Activated T-helper 2 cell treated with anti-CD3 and anti-CD28 coated beads, Interferon-gamma antibody, Interleukin-2, Interleukin-4, amounts not matched to agents 10 μg/mL and 5 μg/mL and 100 μg/mL, durations not matched to agents 14 hours and 24 hours and 36 hours (primary cell): ENCODE results near the gene MAPKAP1. TPM values are rescaled to one million over a fixed set of nuclear protein-coding genes. Genes with fewer than 3 reads are reported as not detected.

Experiments used
- DNase-seq: peaks from one replicate; pipeline ENCODE4 v3.0.0; 2021; ENCODE audit warnings: low spot score
- H3K27ac Mint-ChIP-seq: one replicate; pipeline ENCODE4 v1.8.0; 2021; ENCODE audit warnings: mixed read lengths
- H3K27me3 Mint-ChIP-seq: one replicate; pipeline ENCODE4 v1.8.0; 2021; ENCODE audit warnings: low read depth, mixed read lengths
- H3K36me3 Mint-ChIP-seq: one replicate; pipeline ENCODE4 v1.8.0; 2021; ENCODE audit warnings: low read depth, mixed read lengths
- H3K4me1 Mint-ChIP-seq: one replicate; pipeline ENCODE4 v1.8.0; 2021; ENCODE audit warnings: low read depth, mixed read lengths
- H3K4me3 Mint-ChIP-seq: one replicate; pipeline ENCODE4 v1.8.0; 2021; ENCODE audit warnings: low read depth, mild to moderate bottlenecking, moderate library complexity, mixed read lengths
- H3K9me3 Mint-ChIP-seq: one replicate; pipeline ENCODE4 v1.8.0; 2021; ENCODE audit warnings: mixed read lengths
- intact Hi-C: fragments of 100-400 bp; cut with micrococcal nuclease; formaldehyde crosslinking; loops from one replicate; pipeline ENCODE4 v1.15.1; 2023
- total RNA-seq: library from RNA; stranded (reverse); gene quantifications from 2 replicates; pipeline ENCODE4 v1.2.3, GENCODE V29; 2022

Gene MAPKAP1
- total RNA-seq, 1 donor from 2014 or later: 83.8 TPM

- H3K36me3 Mint-ChIP-seq: peaks cover 12% of the 10 kb centered on the region
- H3K9me3 Mint-ChIP-seq: no peaks in the 10 kb centered on the region
- H3K4me1 Mint-ChIP-seq: peaks cover 6% of the 10 kb centered on the region
- no peak overlapping the region for H3K27ac Mint-ChIP-seq
- no peak for DNase-seq
- no peak overlapping the region for H3K4me3 Mint-ChIP-seq
- intact Hi-C loops: no loop called here
- H3K27me3 Mint-ChIP-seq: no peaks in the 10 kb centered on the region
These were observed 165.2 kb downstream of the MAPKAP1 start for GRCh38 chr9:125541840-125542243.

- H3K36me3 Mint-ChIP-seq: peaks cover 12% of the 10 kb centered on the region
- DNase-seq: no peak
- peaks cover 6% of the 10 kb centered on the region for H3K4me1 Mint-ChIP-seq
- intact Hi-C loops: no loop called here
- H3K4me3 Mint-ChIP-seq: no peak overlapping the region
- H3K27ac Mint-ChIP-seq: no peak overlapping the region
- H3K9me3 Mint-ChIP-seq: no peaks in the 10 kb centered on the region
- no peaks in the 10 kb centered on the region for H3K27me3 Mint-ChIP-seq
These were observed 166.5 kb downstream of the MAPKAP1 start for GRCh38 chr9:125540497-125540896.

GRCh38 chr9:125538092-125538473 lies 168.9 kb downstream of the MAPKAP1 start:
- H3K4me1 Mint-ChIP-seq: peaks cover 6% of the 10 kb centered on the region
- no peaks in the 10 kb centered on the region for H3K9me3 Mint-ChIP-seq
- no peak for DNase-seq
- H3K27ac Mint-ChIP-seq: no peak overlapping the region
- H3K4me3 Mint-ChIP-seq: no peak overlapping the region
- H3K36me3 Mint-ChIP-seq: peaks cover 12% of the 10 kb centered on the region
- intact Hi-C loops: no loop called here
- H3K27me3 Mint-ChIP-seq: no peaks in the 10 kb centered on the region

GRCh38 chr9:125537442-125538091 lies 169.4 kb downstream of the MAPKAP1 start:
- Mint-ChIP-seq H3K4me1 (peaks cover 6% of the 10 kb centered on the region), H3K4me3 (no peak overlapping the region), H3K9me3 (no peaks in the 10 kb centered on the region), H3K27me3 (no peaks in the 10 kb centered on the region), H3K36me3 (peaks cover 7% of the 10 kb centered on the region), H3K27ac (no peak overlapping the region)
- DNase-seq: no peak
- intact Hi-C loops: no loop called here

- peaks cover 6% of the 10 kb centered on the region for H3K4me1 Mint-ChIP-seq
- no peak overlapping the region for H3K4me3 Mint-ChIP-seq
- H3K9me3 Mint-ChIP-seq: no peaks in the 10 kb centered on the region
- H3K36me3 Mint-ChIP-seq: peaks cover 5% of the 10 kb centered on the region
- intact Hi-C loops: no loop called here
- DNase-seq: no peak
- H3K27me3 Mint-ChIP-seq: no peaks in the 10 kb centered on the region
- no peak overlapping the region for H3K27ac Mint-ChIP-seq
These were observed 170.2 kb downstream of the MAPKAP1 start for GRCh38 chr9:125536776-125537175.

- no peaks in the 10 kb centered on the region for H3K9me3 Mint-ChIP-seq
- H3K36me3 Mint-ChIP-seq: peaks cover 5% of the 10 kb centered on the region
- no peak overlapping the region for H3K4me3 Mint-ChIP-seq
- no peak overlapping the region for H3K27ac Mint-ChIP-seq
- no peak for DNase-seq
- intact Hi-C loops: no loop called here
- H3K4me1 Mint-ChIP-seq: peaks cover 6% of the 10 kb centered on the region
- H3K27me3 Mint-ChIP-seq: no peaks in the 10 kb centered on the region
These were observed 170.7 kb downstream of the MAPKAP1 start for GRCh38 chr9:125536167-125536772.

GRCh38 chr9:125534971-125535701 lies 171.9 kb downstream of the MAPKAP1 start:
- intact Hi-C loops: no loop called here
- no peaks in the 10 kb centered on the region for H3K9me3 Mint-ChIP-seq
- no peak overlapping the region for H3K4me3 Mint-ChIP-seq
- no peak for DNase-seq
- H3K36me3 Mint-ChIP-seq: no peaks in the 10 kb centered on the region
- no peak overlapping the region for H3K27ac Mint-ChIP-seq
- no peaks in the 10 kb centered on the region for H3K27me3 Mint-ChIP-seq
- peaks cover 15% of the 10 kb centered on the region for H3K4me1 Mint-ChIP-seq

- intact Hi-C loops: no loop called here
- H3K27me3 Mint-ChIP-seq: no peaks in the 10 kb centered on the region
- peaks cover 5% of the 10 kb centered on the region for H3K36me3 Mint-ChIP-seq
- H3K9me3 Mint-ChIP-seq: no peaks in the 10 kb centered on the region
- no peak overlapping the region for H3K4me3 Mint-ChIP-seq
- DNase-seq: no peak
- peaks cover 26% of the 10 kb centered on the region for H3K4me1 Mint-ChIP-seq
- no peak overlapping the region for H3K27ac Mint-ChIP-seq
These were observed 174.0 kb downstream of the MAPKAP1 start for GRCh38 chr9:125532812-125533594.

GRCh38 chr9:125532412-125532811 lies 174.6 kb downstream of the MAPKAP1 start:
- no peak overlapping the region for H3K27ac Mint-ChIP-seq
- no peak for DNase-seq
- H3K4me1 Mint-ChIP-seq: peaks cover 30% of the 10 kb centered on the region
- no peak overlapping the region for H3K4me3 Mint-ChIP-seq
- peaks cover 8% of the 10 kb centered on the region for H3K36me3 Mint-ChIP-seq
- no peaks in the 10 kb centered on the region for H3K9me3 Mint-ChIP-seq
- no peaks in the 10 kb centered on the region for H3K27me3 Mint-ChIP-seq
- intact Hi-C loops: no loop called here

GRCh38 chr9:125529589-125530515 lies 177.2 kb downstream of the MAPKAP1 start:
- no peak overlapping the region for H3K4me3 Mint-ChIP-seq
- intact Hi-C loops: loop anchor here (10.0 kb wide), 1 partner anchor 325 kb away; no protein-coding TSS in a partner anchor
- H3K27ac Mint-ChIP-seq: peak overlapping the region; percentile 38
- DNase-seq: no peak
- peaks cover 12% of the 10 kb centered on the region for H3K36me3 Mint-ChIP-seq
- H3K9me3 Mint-ChIP-seq: no peaks in the 10 kb centered on the region
- H3K4me1 Mint-ChIP-seq: peaks cover 40% of the 10 kb centered on the region
- H3K27me3 Mint-ChIP-seq: no peaks in the 10 kb centered on the region

- DNase-seq: no peak
- H3K27me3 Mint-ChIP-seq: no peaks in the 10 kb centered on the region
- H3K36me3 Mint-ChIP-seq: peaks cover 15% of the 10 kb centered on the region
- H3K27ac Mint-ChIP-seq: no peak overlapping the region
- peaks cover 45% of the 10 kb centered on the region for H3K4me1 Mint-ChIP-seq
- no peak overlapping the region for H3K4me3 Mint-ChIP-seq
- no peaks in the 10 kb centered on the region for H3K9me3 Mint-ChIP-seq
- intact Hi-C loops: loop anchor here (10.0 kb wide), 1 partner anchor 326 kb away; no protein-coding TSS in a partner anchor
These were observed 177.9 kb downstream of the MAPKAP1 start for GRCh38 chr9:125529107-125529506.
